Liver (tissue), 9 donors: ENCODE data around the gene CD180. TPM values are rescaled to one million over a fixed set of nuclear protein-coding genes. Genes with fewer than 3 reads are reported as not detected.

Experiments used
- DNase-seq: peaks from one replicate; pipeline ENCODE4 v3.0.0-alpha.2; 2017; ENCODE audit warnings: low spot score
- H3K27ac ChIP-seq, 2 donors: one replicate each; pipeline ENCODE4 v1.7.0; 2013; ENCODE audit warnings: inconsistent platforms in 2 of 2, low read length in 2 of 2, control low read depth in 1 of 2, low read depth in 1 of 2, mild to moderate bottlenecking in 1 of 2
- H3K27me3 ChIP-seq, 4 donors: one replicate each; pipeline versions ENCODE4 v1.6.1 to v1.7.0; 2013; ENCODE audit warnings: low read length in 3 of 4, inconsistent platforms in 1 of 4, mild to moderate bottlenecking in 1 of 4, moderate library complexity in 1 of 4; ENCODE audit not compliant: control insufficient read depth in 4 of 4, insufficient read depth in 4 of 4
- H3K36me3 ChIP-seq, 4 donors: one replicate each; pipeline versions ENCODE4 v1.6.1 to v1.7.0; 2013; ENCODE audit warnings: low read length in 3 of 4, mild to moderate bottlenecking in 3 of 4, low read depth in 1 of 4, moderate library complexity in 1 of 4; ENCODE audit not compliant: control insufficient read depth in 4 of 4, insufficient read depth in 3 of 4
- H3K4me1 ChIP-seq, 4 donors: one replicate each; pipeline versions ENCODE4 v1.6.1 to v1.7.0; 2013; ENCODE audit warnings: low read length in 3 of 4, mild to moderate bottlenecking in 3 of 4, moderate library complexity in 1 of 4; ENCODE audit not compliant: control insufficient read depth in 4 of 4, insufficient read depth in 4 of 4
- H3K4me3 ChIP-seq, 3 donors: one replicate each; pipeline versions ENCODE4 v1.6.1 to v1.7.0; 2013; ENCODE audit warnings: low read length in 3 of 3, control low read depth in 1 of 3, low read depth in 1 of 3, mild to moderate bottlenecking in 1 of 3
- H3K9ac ChIP-seq, 2 donors: one replicate each; pipeline ENCODE4 v1.7.0; 2013; ENCODE audit warnings: low read length in 2 of 2, mild to moderate bottlenecking in 2 of 2, moderate library complexity in 2 of 2, control low read depth in 1 of 2, low read depth in 1 of 2
- H3K9me3 ChIP-seq, 4 donors: one replicate each; pipeline versions ENCODE4 v1.6.1 to v1.7.0; 2013; ENCODE audit warnings: low read length in 3 of 4; ENCODE audit not compliant: control insufficient read depth in 4 of 4
- ATF3 ChIP-seq: IDR thresholded peaks from 2 replicates; pipeline ENCODE4 v1.6.1; 2016; ENCODE audit warnings: antibody characterized with exemption
- EGR1 ChIP-seq, 2 donors: IDR thresholded peaks; 2 replicates each; pipeline ENCODE4 v1.6.1; 2016 to 2018; ENCODE audit warnings: antibody characterized with exemption in 2 of 2, low read depth in 2 of 2
- FOXA1 ChIP-seq: IDR thresholded peaks from 2 replicates; pipeline ENCODE4 v1.6.1; 2016; ENCODE audit warnings: antibody characterized with exemption
- FOXA2 ChIP-seq: IDR thresholded peaks from 2 replicates; pipeline ENCODE4 v1.6.1; 2016; ENCODE audit warnings: antibody characterized with exemption
- GABPA ChIP-seq, 2 donors: IDR thresholded peaks in 1 of 2; conservative IDR thresholded peaks in 1 of 2; 2 replicates each; pipeline ENCODE4 v1.6.1; 2016; ENCODE audit warnings: antibody characterized with exemption in 2 of 2, mild to moderate bottlenecking in 1 of 2, moderate library complexity in 1 of 2
- HNF4A ChIP-seq, 2 donors: conservative IDR thresholded peaks; 2 replicates each; pipeline ENCODE4 v1.6.1; 2016; ENCODE audit warnings: antibody characterized with exemption in 2 of 2, mild to moderate bottlenecking in 2 of 2
- HNF4G ChIP-seq: IDR thresholded peaks from 2 replicates; pipeline ENCODE4 v1.6.1; 2016; ENCODE audit warnings: antibody characterized with exemption
- JUND ChIP-seq, 2 donors: IDR thresholded peaks; 2 replicates each; pipeline ENCODE4 v1.6.1; 2016; ENCODE audit warnings: antibody characterized with exemption in 2 of 2
- NR2F2 ChIP-seq: IDR thresholded peaks from 2 replicates; pipeline ENCODE4 v1.6.1; 2016; ENCODE audit warnings: antibody characterized with exemption
- RAD21 ChIP-seq, 2 donors: IDR thresholded peaks; 2 replicates each; pipeline ENCODE4 v1.6.1; 2016; ENCODE audit warnings: antibody characterized with exemption in 2 of 2, mild to moderate bottlenecking in 2 of 2
- REST ChIP-seq: IDR thresholded peaks from 2 replicates; pipeline ENCODE4 v1.6.1; 2016; ENCODE audit warnings: antibody characterized with exemption, mild to moderate bottlenecking
- RXRA ChIP-seq, 2 donors: IDR thresholded peaks; 2 replicates each; pipeline ENCODE4 v1.6.1; 2017 to 2018; ENCODE audit warnings: antibody characterized with exemption in 2 of 2, mild to moderate bottlenecking in 1 of 2
- SP1 ChIP-seq: IDR thresholded peaks from 2 replicates; pipeline ENCODE4 v1.6.1; 2018; ENCODE audit warnings: antibody characterized with exemption, mild to moderate bottlenecking
- TAF1 ChIP-seq: conservative IDR thresholded peaks from 2 replicates; pipeline ENCODE4 v1.6.1; 2016; ENCODE audit warnings: antibody characterized with exemption, mild to moderate bottlenecking
- YY1 ChIP-seq: IDR thresholded peaks from 2 replicates; pipeline ENCODE4 v1.6.1; 2016; ENCODE audit warnings: antibody characterized with exemption, mild to moderate bottlenecking
- ZBTB33 ChIP-seq: IDR thresholded peaks from 2 replicates; pipeline ENCODE4 v1.6.1; 2016; ENCODE audit warnings: antibody characterized with exemption
- WGBS: extraction: QIAGEN DNeasy Blood & Tissue Kit; methylation state at CpG from one replicate; pipeline ENCODE4 v1.1.7; 2013; 5-methylcytosine and 5-hydroxymethylcytosine counted together
- polyA plus RNA-seq, 2 donors: library from polyadenylated mRNA; stranded (reverse) in 1 of 2; unstranded in 1 of 2; fragments of 200-250 nt in 1 of 2; fragments of >200 nt in 1 of 2; fragmentation: Nextera tagmentation in 1 of 2; extraction: Ambion mirVana in 1 of 2; gene quantifications; one replicate each; pipeline versions ENCODE4 v1.2.1 to v1.2.3, GENCODE V29; 2013 to 2015
- total RNA-seq, 2 donors: library from RNA; depleted of rRNA; stranded (reverse); fragments of >200 nt; gene quantifications; one replicate each; pipeline ENCODE4 v1.2.3, GENCODE V29; 2014
- donor health status: healthy.
- donor health status: healthy.
- donor health status: healthy.
- donor health status: healthy.
- donor health status: healthy.

Gene CD180
- total and polyA plus RNA-seq, 4 donors: 0.33 to 3.7 (median 0.78) TPM

- DNase-seq: no peak
- Histone ChIP-seq H3K9me3 (no peaks in the 10 kb centered on the region), H3K36me3 (peaks cover 2 to 39% (median 17%) of the 10 kb centered on the region in 4 donors), H3K27ac (no peak overlapping the region), H3K9ac (no peak overlapping the region), H3K4me3 (no peak overlapping the region), H3K4me1 (peaks cover 0 to 24% (median 17%) of the 10 kb centered on the region in 4 donors), H3K27me3 (no peaks in the 10 kb centered on the region)
- TF ChIP-seq NR2F2 (no peak), HNF4A (conservative IDR thresholded peaks at IDR 0.05) (no peak), ZBTB33 (no peak), FOXA1 (no peak), YY1 (no peak), FOXA2 (no peak), TAF1 (no peak), GABPA (IDR thresholded peaks at IDR 0.05 in 1 of 2, conservative IDR thresholded peaks at IDR 0.05 in 1 of 2) (no peak), RXRA (IDR thresholded peaks at IDR 0.05) (no peak), HNF4G (no peak), JUND (IDR thresholded peaks at IDR 0.05) (no peak), RAD21 (IDR thresholded peaks at IDR 0.05) (no peak), EGR1 (IDR thresholded peaks at IDR 0.05; ENCODE audit: low read depth in 2 of 2) (no peak), REST (no peak), SP1 (no peak)
- WGBS: 97% methylated on average over 3 of the region's 3 CpGs
Observed at GRCh38 chr5:67147760-67148159, 48.8 kb downstream of the CD180 start.

DNA sequence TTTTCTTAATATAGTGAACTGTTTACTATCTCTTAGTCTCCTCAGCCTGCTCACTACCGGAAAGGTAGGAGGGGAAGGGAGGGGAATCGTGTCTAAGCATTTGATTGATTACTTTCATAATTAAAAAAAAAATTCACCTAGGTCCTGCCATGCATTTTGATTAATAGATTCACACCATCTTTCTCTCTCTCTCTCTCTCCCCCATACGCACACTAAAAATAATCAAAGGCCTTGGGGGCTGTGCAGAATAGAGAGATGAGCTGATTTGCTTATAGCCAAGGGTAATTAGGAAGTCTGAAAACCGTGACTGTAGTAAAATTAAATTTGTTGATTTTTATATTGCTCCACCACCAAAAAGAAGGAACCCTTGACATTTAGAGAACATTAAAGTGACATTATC, 49.6 kb downstream of the CD180 start:
- Histone ChIP-seq H3K9ac (no peak overlapping the region), H3K4me3 (no peak overlapping the region), H3K9me3 (no peaks in the 10 kb centered on the region), H3K36me3 (peaks cover 2 to 47% (median 17%) of the 10 kb centered on the region in 4 donors), H3K4me1 (peaks cover 0 to 28% (median 17%) of the 10 kb centered on the region in 4 donors), H3K27me3 (no peaks in the 10 kb centered on the region), H3K27ac (no peak overlapping the region)
- no peak for DNase-seq
- WGBS: 89% methylated on average over 4 of the region's 4 CpGs
- TF ChIP-seq RXRA (IDR thresholded peaks at IDR 0.05) (no peak), FOXA1 (no peak)

DNA sequence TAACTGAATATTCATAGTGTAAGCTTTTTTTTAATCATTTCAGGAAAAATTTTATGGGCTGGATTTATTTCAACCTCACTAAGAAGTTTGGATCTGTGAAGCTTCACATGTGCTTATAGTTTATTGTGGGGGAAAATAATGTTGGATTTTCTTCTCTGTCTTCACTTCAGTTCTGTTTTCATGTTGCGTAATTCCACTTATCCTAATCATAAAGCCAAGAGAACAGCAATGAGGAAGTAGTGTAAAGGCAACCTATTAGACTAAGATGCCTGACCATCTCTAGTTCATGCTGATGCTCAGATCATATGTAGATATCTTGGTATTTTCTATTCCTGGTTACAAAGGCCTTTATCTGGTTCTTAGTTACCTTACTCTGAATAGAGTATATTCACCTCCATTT, 50.0 kb downstream of the CD180 start:
- Histone ChIP-seq H3K27ac (no peak overlapping the region), H3K4me1 (peaks cover 0 to 28% (median 17%) of the 10 kb centered on the region in 4 donors), H3K9ac (no peak overlapping the region), H3K9me3 (no peaks in the 10 kb centered on the region), H3K27me3 (no peaks in the 10 kb centered on the region), H3K4me3 (no peak overlapping the region), H3K36me3 (peaks cover 2 to 48% (median 17%) of the 10 kb centered on the region in 4 donors)
- WGBS: 92% methylated on average over 1 of the region's 1 CpG
- no peak for TF ChIP-seq ATF3
- TF ChIP-seq TAF1: no peak
- no peak for TF ChIP-seq JUND (IDR thresholded peaks at IDR 0.05)
- no peak for TF ChIP-seq EGR1 (IDR thresholded peaks at IDR 0.05; ENCODE audit: low read depth in 2 of 2)
- no peak for TF ChIP-seq HNF4G
- DNase-seq: no peak
